Pancreas (tissue), 10 donors: ENCODE measurements around the gene LCMT2. TPM values are rescaled to one million over a fixed set of nuclear protein-coding genes. Genes with fewer than 3 reads are reported as not detected.

Experiments
- ATAC-seq, 4 donors: fragments of 200-7000 bp; cut with Tn5 transposase; one replicate each; pipeline versions ENCODE4 v1.8.0 to v1.9.1; 2020; ENCODE audit warnings: mild to moderate bottlenecking in 4 of 4, moderate library complexity in 4 of 4
- DNase-seq, 6 donors: peaks; one replicate each; pipeline ENCODE4 v3.0.0-alpha.2; 2020
- FAIRE-seq: peaks from 2 replicates; lab custom pipeline; 2012; peaks lifted over from hg19 to GRCh38; lab: Jason Lieb, UNC
- H3K27ac ChIP-seq, 4 donors: fragments of 200-600 bp; sonication (generic); 1 replicate in 3 of 4; 2 replicates in 1 of 4; pipeline versions ENCODE4 v1.5.0 to v1.8.0; 2020
- H3K27me3 ChIP-seq, 4 donors: fragments of 200-600 bp; one replicate each; pipeline ENCODE4 v1.8.0; 2021
- H3K36me3 ChIP-seq, 3 donors: fragments of 200-600 bp; sonication (generic) in 1 of 3; one replicate each; pipeline versions ENCODE4 v1.5.0 to v1.8.0; 2020 to 2021
- H3K4me1 ChIP-seq, 3 donors: fragments of 200-600 bp; one replicate each; pipeline ENCODE4 v1.8.0; 2021
- H3K4me3 ChIP-seq, 4 donors: fragments of 200-600 bp; sonication (generic) in 2 of 4; one replicate each; pipeline versions ENCODE4 v1.5.0 to v1.8.0; 2020 to 2021
- H3K9me3 ChIP-seq, 4 donors: fragments of 200-600 bp; one replicate each; pipeline ENCODE4 v1.8.0; 2021
- CTCF ChIP-seq, 4 donors: fragments of 200-600 bp; sonication (generic) in 3 of 4; IDR thresholded peaks; one replicate each; pipeline versions ENCODE4 v1.5.0 to v1.8.0; 2021; ENCODE audit warnings: antibody characterized with exemption in 4 of 4
- WGBS, 2 donors: extraction: QIAGEN DNeasy Blood & Tissue Kit; methylation state at CpG; one replicate each; pipeline ENCODE4 v1.1.7; 2013; 5-methylcytosine and 5-hydroxymethylcytosine counted together
- intact Hi-C, 3 donors: fragments of 100-400 bp; cut with DNase I; formaldehyde crosslinking; loops; one replicate each; pipeline versions ENCODE4 v1.11.1 to v1.14.2; 2022
- polyA plus RNA-seq, 2 donors: library from polyadenylated mRNA; stranded (reverse); fragments of 200-250 nt; gene quantifications; one replicate each; pipeline ENCODE4 v1.2.3, GENCODE V29; 2013
- total RNA-seq, 6 donors: library from RNA; stranded (reverse); fragmentation: NEBNext Ultra II Directional in 4 of 6; extraction: Animal tissue kit (Norgen Biotek cat#: 25700) in 4 of 6; gene quantifications; one replicate each; pipeline versions ENCODE4 v1.2.1 to v1.2.4, GENCODE V29; 2021 to 2023
- donor health status: healthy with polysubstance abuse.
- donor health status: DM: no; HTN: no; CAD: no; lungs with moderate emphysema.
- donor health status: DM: no; HTN: no; CAD: no.
- donor health status: control.
- donor health status: control.
- donor health status: Bipolar disorder and iron deficiency.
- donor health status: DM: yes; HTN: yes; CAD: no.
- donor health status: DM: no; HTN: no; CAD: no.
- donor health status: DM: no; HTN: no; CAD: no.
- donor health status: DM: yes; HTN: yes; CAD: no.

LCMT2 gene
- total RNA-seq, result 1 to 10 TPM; 1.9 to 5.0 (median 3.9) TPM
- polyA plus RNA-seq, result 1 to 10 TPM; 1.7 to 4.4 TPM

- no peaks in the 10 kb centered on the region for H3K27me3 ChIP-seq
- ATAC-seq, result peak; percentile 96 to 98 (median 97)
- 0% methylated on average over 86 of the region's 86 CpGs for WGBS, 2 donors
- no peak for TF ChIP-seq CTCF (IDR thresholded peaks at IDR 0.05)
- H3K4me3 ChIP-seq, result peak within 1 kb of the TSS; percentile 39 to 90 (median 67)
- H3K4me1 ChIP-seq, result peaks cover 0 to 15% (median 13%) of the 10 kb centered on the region in 3 donors
- H3K27ac ChIP-seq, result peak within 1 kb of the TSS; percentile 84 to 94 (median 91)
- peak; percentile 86 to 94 (median 90) for DNase-seq
- no peak for FAIRE-seq
- H3K9me3 ChIP-seq, result no peaks in the 10 kb centered on the region
- intact Hi-C loops, result no loop called here
- H3K36me3 ChIP-seq, result no peaks in the 10 kb centered on the region
Measured at GRCh38 chr15:43329960-43330779, at the start of gene LCMT2. Gene LCMT2, minus strand, starts transcription at chr15:43330573. Its CDS starts 84 bp downstream, at chr15:43330489.

- Histone ChIP-seq H3K4me3 (no peak overlapping the region), H3K36me3 (peaks cover 0 to 36% (median 11%) of the 10 kb centered on the region in 3 donors), H3K27ac (no peak overlapping the region), H3K4me1 (no peaks in the 10 kb centered on the region), H3K27me3 (no peaks in the 10 kb centered on the region), H3K9me3 (no peaks in the 10 kb centered on the region)
- no peak for DNase-seq
- intact Hi-C loops, result no loop called here
- ATAC-seq, result no peak
- TF ChIP-seq CTCF (IDR thresholded peaks at IDR 0.05), result no peak
- FAIRE-seq, result no peak
Measured at GRCh38 chr15:43378601-43379000, 48.2 kb upstream of the LCMT2 start.

GRCh38 chr15:43376017-43376705, 45.8 kb upstream of the LCMT2 start:
- H3K27ac ChIP-seq, result no peak overlapping the region
- no peaks in the 10 kb centered on the region for H3K27me3 ChIP-seq
- 78 to 85% methylated on average over 13 of the region's 13 CpGs for WGBS, 2 donors
- FAIRE-seq (no peak), DNase-seq (peak in 1 of 6 donors; percentile 13), ATAC-seq (peak in 2 of 4 donors; percentile 33 to 36)
- no peak overlapping the region for H3K4me3 ChIP-seq
- H3K9me3 ChIP-seq, result no peaks in the 10 kb centered on the region
- peak; percentile 42 to 52 (median 48) for TF ChIP-seq CTCF (IDR thresholded peaks at IDR 0.05)
- peaks cover 0 to 10% (median 4%) of the 10 kb centered on the region in 3 donors for H3K4me1 ChIP-seq
- intact Hi-C loops, result no loop called here
- peaks cover 0 to 14% (median 7%) of the 10 kb centered on the region in 3 donors for H3K36me3 ChIP-seq

GRCh38 chr15:43370975-43371974, 40.9 kb upstream of the LCMT2 start, which contains the start of the genes TUBGCP4 and ZSCAN29:
Gene TUBGCP4, plus strand, starts transcription at chr15:43371101. Its CDS starts 254 bp downstream, at chr15:43371355.
Gene ZSCAN29, minus strand, starts transcription at chr15:43371043. Its CDS starts 1,130 bp downstream, at chr15:43369913.
- ATAC-seq (peak; percentile 93 to 98 (median 96)), DNase-seq (peak; percentile 64 to 95 (median 85)), FAIRE-seq (no peak)
- Histone ChIP-seq H3K27me3 (no peaks in the 10 kb centered on the region), H3K4me1 (peaks cover 7 to 17% (median 13%) of the 10 kb centered on the region in 3 donors), H3K27ac (peak within 1 kb of the TSS; percentile 42 to 73 (median 49)), H3K36me3 (peaks cover 0 to 13% (median 0%) of the 10 kb centered on the region in 3 donors), H3K9me3 (no peaks in the 10 kb centered on the region), H3K4me3 (peak within 1 kb of the TSS; percentile 55 to 88 (median 73))
- intact Hi-C loops, result no loop called here
- WGBS, 2 donors, result 1% methylated on average over 50 to 66 of the region's 66 CpGs
- TF ChIP-seq CTCF (IDR thresholded peaks at IDR 0.05), result peak in 3 of 4 donors; percentile 15 to 22 (median 17)
